Measurements from ENCODE around the gene RGL2.
"Not testable (repeated sequence)": the region's sequence is repeated elsewhere in the genome, so short reads cannot be mapped to it uniquely, and the experiment has no call there.

The RGL2 gene

DNA sequence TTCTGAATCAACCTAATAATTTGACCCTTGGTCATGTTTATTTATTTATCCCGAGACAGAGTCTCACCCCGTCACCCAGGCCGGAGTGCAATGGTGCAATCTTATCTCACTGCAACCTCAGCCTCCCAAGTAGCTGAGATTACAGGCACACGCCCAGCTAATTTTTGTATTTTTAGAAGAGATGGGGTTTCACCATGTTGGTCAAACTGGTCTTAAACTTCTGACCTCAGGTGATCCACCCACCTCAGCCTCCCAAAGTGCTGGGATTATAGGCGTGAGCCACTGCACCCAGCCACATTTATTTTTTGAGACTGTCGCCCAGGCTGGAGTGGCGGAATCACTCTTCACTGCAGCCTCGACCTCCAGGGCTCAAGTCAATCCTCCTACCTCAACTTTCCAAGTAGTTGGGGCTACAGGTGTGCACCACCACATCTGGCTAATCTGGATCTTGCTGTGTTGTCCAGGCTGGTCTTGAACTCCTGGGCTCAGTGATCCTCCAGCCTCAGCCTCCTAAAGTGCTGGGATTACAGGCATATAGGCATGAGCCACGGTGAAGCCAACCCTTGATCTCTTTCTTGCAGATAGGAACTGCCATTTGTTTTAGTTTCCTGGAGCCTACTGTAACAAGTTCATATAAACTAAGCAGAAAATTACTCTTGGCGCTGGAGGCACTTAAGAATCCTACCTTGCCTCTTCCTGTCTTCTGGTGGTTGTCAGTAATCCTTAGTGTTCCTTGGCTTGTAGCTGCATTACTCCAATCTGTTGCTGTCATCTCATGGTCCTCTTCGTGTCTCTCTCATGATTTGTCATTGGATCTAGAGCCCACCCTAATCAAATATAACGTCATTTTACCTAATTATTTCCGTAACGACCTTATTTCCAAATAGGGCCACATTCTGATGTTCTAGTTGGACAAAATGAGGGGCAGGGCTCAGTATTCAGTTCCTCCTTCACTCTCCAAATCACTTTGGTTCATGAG, 24.5 kb downstream of the RGL2 start:
- no peak for DNase-seq (ENCODE audit: extremely low read depth, low read depth)
- no peak for TF ChIP-seq CTCF (IDR thresholded peaks at IDR 0.05; ENCODE audit: low read depth, low read length)

- no peak for DNase-seq (ENCODE audit: extremely low read depth, low read depth)
- TF ChIP-seq CTCF (IDR thresholded peaks at IDR 0.05; ENCODE audit: low read depth, low read length) = no peak
Observed at GRCh38 chr6:33273129-33273923, 25.4 kb downstream of the RGL2 start.

DNA sequence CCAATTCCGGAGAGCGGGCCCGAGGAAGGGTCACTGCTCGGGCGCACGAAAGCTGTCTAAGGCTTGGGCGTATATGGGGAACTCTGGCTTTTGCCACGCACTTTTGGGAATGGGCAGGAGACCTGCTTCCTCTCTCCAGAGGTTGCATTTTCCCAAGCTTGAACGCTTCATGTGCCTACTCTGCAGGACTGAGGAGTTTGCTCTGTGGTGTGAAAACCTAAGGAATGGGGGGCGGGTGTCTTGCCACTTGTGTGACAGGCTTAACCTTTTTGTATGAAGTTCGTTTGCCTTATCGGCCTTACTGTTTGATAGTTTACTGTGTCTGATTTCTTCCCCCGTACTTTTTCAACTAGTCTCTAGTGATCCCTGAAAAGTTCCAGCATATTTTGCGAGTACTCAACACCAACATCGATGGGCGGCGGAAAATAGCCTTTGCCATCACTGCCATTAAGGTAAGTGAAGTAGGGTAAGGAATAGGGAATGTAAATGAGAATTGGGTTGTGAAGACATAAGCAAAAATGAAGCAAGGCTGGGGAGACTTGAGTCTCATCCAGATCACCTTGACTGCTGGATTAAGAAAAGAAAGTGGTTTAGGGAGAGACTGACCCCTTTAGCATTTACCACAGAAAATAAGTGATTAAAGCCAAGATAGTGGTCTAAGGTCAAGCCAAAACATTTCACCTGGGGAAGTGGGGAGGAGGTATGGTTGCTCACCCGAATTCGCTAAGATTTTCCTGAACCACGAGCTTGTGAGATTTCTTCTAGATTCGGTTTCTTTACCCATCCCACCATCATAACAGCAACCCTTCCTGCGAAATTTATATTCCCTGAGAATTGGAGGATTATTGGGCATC, 26.2 kb downstream of the RGL2 start:
- TF ChIP-seq CTCF (IDR thresholded peaks at IDR 0.05; ENCODE audit: low read depth, low read length) = no peak
- DNase-seq (ENCODE audit: extremely low read depth, low read depth) = no peak

- peak; percentile 99 for DNase-seq (ENCODE audit: extremely low read depth, low read depth)
- no peak for TF ChIP-seq CTCF (IDR thresholded peaks at IDR 0.05; ENCODE audit: low read depth, low read length)
Observed at GRCh38 chr6:33271468-33272274, 27.1 kb downstream of the RGL2 start, which contains the start of the genes RPS18 and VPS52. Gene RPS18, plus strand, starts transcription at chr6:33272075. Its CDS starts 45 bp downstream, at chr6:33272120. Gene VPS52, minus strand, starts transcription at chr6:33271876. Its CDS starts 201 bp downstream, at chr6:33271675.

DNA sequence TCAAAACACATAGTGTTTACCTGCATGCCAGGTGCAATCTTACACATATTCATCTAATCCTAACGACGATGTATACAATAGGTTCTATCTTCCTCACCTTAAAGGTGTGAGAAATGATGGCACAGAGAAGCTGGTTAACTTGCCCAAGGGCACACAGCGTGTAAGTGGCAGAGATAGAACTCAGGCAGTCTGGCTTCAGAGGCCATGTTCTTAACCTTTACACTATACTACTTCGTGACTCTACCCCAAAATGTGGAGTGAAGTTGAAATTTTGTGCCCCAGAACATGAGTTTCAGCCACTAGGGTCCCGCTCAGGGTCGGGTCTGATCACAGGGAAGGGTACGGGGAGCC, 27.6 kb downstream of the RGL2 start:
- no peak for TF ChIP-seq CTCF (IDR thresholded peaks at IDR 0.05; ENCODE audit: low read depth, low read length)
- DNase-seq (ENCODE audit: extremely low read depth, low read depth) = no peak

DNA sequence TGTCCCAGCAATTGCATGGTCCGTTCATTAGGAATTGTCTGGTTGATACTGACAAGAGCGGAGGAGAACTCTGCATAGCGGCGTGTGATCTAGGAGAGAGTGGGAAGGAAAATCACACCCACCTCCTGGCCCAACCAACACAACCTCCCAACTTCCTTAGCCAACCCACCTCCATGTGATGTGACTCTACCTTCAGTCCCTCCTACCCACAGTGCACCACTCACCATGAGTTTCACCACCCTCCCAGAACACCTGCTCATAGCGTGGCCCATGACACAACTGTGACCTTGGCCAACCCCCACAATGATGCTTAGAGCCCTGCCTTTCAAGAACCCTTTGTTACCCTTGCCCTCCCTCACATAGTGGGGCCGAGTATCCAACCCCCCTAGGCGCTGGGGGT, 34.7 kb downstream of the RGL2 start:
- DNase-seq (ENCODE audit: extremely low read depth, low read depth) = no peak
- TF ChIP-seq CTCF (IDR thresholded peaks at IDR 0.05; ENCODE audit: low read depth, low read length) = no peak

DNA sequence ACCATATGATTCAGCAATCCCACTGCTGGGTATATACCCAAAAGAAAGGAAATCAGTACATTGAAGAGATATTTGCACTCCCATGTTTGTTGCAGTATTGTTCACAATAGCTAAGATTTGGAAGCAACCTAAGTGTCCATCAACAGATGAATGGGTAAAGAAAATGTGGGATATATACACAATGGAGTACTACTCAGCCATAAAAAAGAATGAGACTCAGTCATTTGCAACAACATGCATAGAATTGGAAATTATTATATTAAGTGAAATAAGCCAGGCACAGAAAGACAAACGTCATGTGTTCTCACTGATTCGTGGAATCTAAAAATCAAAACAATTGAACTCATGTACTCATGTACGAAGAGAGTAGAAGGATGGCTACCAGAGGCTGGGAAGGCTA, 36.3 kb downstream of the RGL2 start:
- DNase-seq (ENCODE audit: extremely low read depth, low read depth) = not testable (repeated sequence)

Data from AG09319 (cell line).